H4 (cell line): Measurements from ENCODE around the gene ZNF331. TPM values are rescaled to one million over a fixed set of nuclear protein-coding genes. Genes with fewer than 3 reads are reported as not detected.

ENCODE experiments used
- DNase-seq: peaks from one replicate; pipeline ENCODE4 v3.0.0-alpha.2; 2015; ENCODE audit warnings: low spot score
- total RNA-seq: library from RNA; depleted of rRNA; stranded (reverse); fragments of >200 nt; shearing (Covaris generic); gene quantifications from 2 replicates; pipeline ENCODE4 v1.2.3, GENCODE V29; 2014

ZNF331 gene
- total RNA-seq, 1 experiment from 2014 or later, result 6.6 TPM

GRCh38 chr19:53520547-53521372 lies 17.2 kb upstream of the ZNF331 start:
- DNase-seq, result peak; percentile 96

GRCh38 chr19:53521373-53522202 lies 16.4 kb upstream of the ZNF331 start:
- no peak for DNase-seq

- DNase-seq, result no peak
Measured at GRCh38 chr19:53525922-53526321, 12.0 kb upstream of the ZNF331 start.

- DNase-seq, result no peak
Measured at GRCh38 chr19:53530622-53531021, 7.3 kb upstream of the ZNF331 start.

- DNase-seq, result no peak
Measured at GRCh38 chr19:53531457-53531856, 6.5 kb upstream of the ZNF331 start.

- no peak for DNase-seq
Measured at GRCh38 chr19:53532362-53532761, 5.6 kb upstream of the ZNF331 start.

- no peak for DNase-seq
Measured at GRCh38 chr19:53536225-53536548, 1.8 kb upstream of the ZNF331 start.

GRCh38 chr19:53537121-53537520 lies 824 bp upstream of the ZNF331 start:
- DNase-seq, result no peak

- no peak for DNase-seq
Measured at GRCh38 chr19:53538378-53539109, 599 bp downstream of the ZNF331 start.

- DNase-seq, result no peak
Measured at GRCh38 chr19:53540091-53540490, 2.1 kb downstream of the ZNF331 start.

GRCh38 chr19:53541971-53542370 lies 4.0 kb downstream of the ZNF331 start:
- DNase-seq, result no peak

- peak; percentile 93 for DNase-seq
Measured at GRCh38 chr19:53545271-53546065, 7.5 kb downstream of the ZNF331 start.

- DNase-seq, result no peak
Measured at GRCh38 chr19:53546758-53547513, 9.0 kb downstream of the ZNF331 start.

- DNase-seq, result peak; percentile 43
Measured at GRCh38 chr19:53549340-53549739, 11.4 kb downstream of the ZNF331 start.

GRCh38 chr19:53552001-53552721 lies 14.2 kb downstream of the ZNF331 start:
- DNase-seq, result no peak

GRCh38 chr19:53553156-53553555 lies 15.2 kb downstream of the ZNF331 start:
- no peak for DNase-seq

- peak; percentile 42 for DNase-seq
Measured at GRCh38 chr19:53553865-53554791, 16.2 kb downstream of the ZNF331 start.

GRCh38 chr19:53554804-53555203 lies 16.9 kb downstream of the ZNF331 start:
- DNase-seq, result no peak

GRCh38 chr19:53555352-53555751 lies 17.4 kb downstream of the ZNF331 start:
- DNase-seq, result no peak
